Measurements from ENCODE around the gene FYB2.

The FYB2 gene

GRCh38 chr1:56845343-56845742 is 26.1 kb upstream of the FYB2 start:
- no peak overlapping the region for H3K4me3 ChIP-seq (ENCODE audit: low read depth, low read length)
- TF ChIP-seq CTCF (IDR thresholded peaks at IDR 0.05; ENCODE audit: borderline replicate concordance, insufficient read depth, low read depth, low read length) = no peak

GRCh38 chr1:56844545-56845136 is 25.4 kb upstream of the FYB2 start:
- no peak overlapping the region for H3K4me3 ChIP-seq (ENCODE audit: low read depth, low read length)
- no peak for TF ChIP-seq CTCF (IDR thresholded peaks at IDR 0.05; ENCODE audit: borderline replicate concordance, insufficient read depth, low read depth, low read length)

GRCh38 chr1:56843544-56843943 is 24.3 kb upstream of the FYB2 start:
- TF ChIP-seq CTCF (IDR thresholded peaks at IDR 0.05; ENCODE audit: borderline replicate concordance, insufficient read depth, low read depth, low read length) = no peak
- H3K4me3 ChIP-seq (ENCODE audit: low read depth, low read length) = no peak overlapping the region

- TF ChIP-seq CTCF (IDR thresholded peaks at IDR 0.05; ENCODE audit: borderline replicate concordance, insufficient read depth, low read depth, low read length) = no peak
- no peak overlapping the region for H3K4me3 ChIP-seq (ENCODE audit: low read depth, low read length)
These were observed 19.6 kb upstream of the FYB2 start for GRCh38 chr1:56838759-56839158.

- H3K4me3 ChIP-seq (ENCODE audit: low read depth, low read length) = no peak overlapping the region
- TF ChIP-seq CTCF (IDR thresholded peaks at IDR 0.05; ENCODE audit: borderline replicate concordance, insufficient read depth, low read depth, low read length) = no peak
These were observed 18.2 kb upstream of the FYB2 start for GRCh38 chr1:56837244-56837939.

GRCh38 chr1:56836359-56836758 is 17.2 kb upstream of the FYB2 start:
- no peak overlapping the region for H3K4me3 ChIP-seq (ENCODE audit: low read depth, low read length)

More at GRCh38 chr1:56836359-56836758, 17.2 kb upstream of the FYB2 start:
- no peak for TF ChIP-seq CTCF (IDR thresholded peaks at IDR 0.05; ENCODE audit: borderline replicate concordance, insufficient read depth, low read depth, low read length)
